ENCODE measurements around the gene SPATS2.
"Not testable (repeated sequence)": the region's sequence is repeated elsewhere in the genome, so short reads cannot be mapped to it uniquely, and the experiment has no call there.

SPATS2 gene

GRCh38 chr12:49348781-49349180, 18.5 kb upstream of the SPATS2 start:
- in situ Hi-C loops (cut with MboI; ENCODE audit: low sequenced_read_pairs), result loop anchor here (10.0 kb wide), 1 partner anchor 64 kb away; no protein-coding TSS in a partner anchor

GRCh38 chr12:49349266-49349665, 18.0 kb upstream of the SPATS2 start:
- in situ Hi-C loops (cut with MboI; ENCODE audit: low sequenced_read_pairs), result loop anchor here (10.0 kb wide), 1 partner anchor 64 kb away; no protein-coding TSS in a partner anchor

- in situ Hi-C loops (cut with MboI; ENCODE audit: low sequenced_read_pairs), result no loop called here
Measured at GRCh38 chr12:49352351-49352750, 14.9 kb upstream of the SPATS2 start.

GRCh38 chr12:49355913-49356312, 11.3 kb upstream of the SPATS2 start:
- in situ Hi-C loops (cut with MboI; ENCODE audit: low sequenced_read_pairs), result no loop called here

- in situ Hi-C loops (cut with MboI; ENCODE audit: low sequenced_read_pairs), result no loop called here
Measured at GRCh38 chr12:49357103-49357678, 10.1 kb upstream of the SPATS2 start.

GRCh38 chr12:49358483-49359141, 8.7 kb upstream of the SPATS2 start:
- in situ Hi-C loops (cut with MboI; ENCODE audit: low sequenced_read_pairs), result no loop called here

GRCh38 chr12:49359671-49360070, 7.6 kb upstream of the SPATS2 start:
- in situ Hi-C loops (cut with MboI; ENCODE audit: low sequenced_read_pairs), result loop anchor here (10.0 kb wide), 1 partner anchor 145 kb away; no protein-coding TSS in a partner anchor

- in situ Hi-C loops (cut with MboI; ENCODE audit: low sequenced_read_pairs), result loop anchor here (10.0 kb wide), 1 partner anchor 143 kb away; no protein-coding TSS in a partner anchor
Measured at GRCh38 chr12:49362077-49362476, 5.2 kb upstream of the SPATS2 start.

GRCh38 chr12:49364989-49365388, 2.3 kb upstream of the SPATS2 start:
- in situ Hi-C loops (cut with MboI; ENCODE audit: low sequenced_read_pairs), result loop anchor here (10.0 kb wide), 1 partner anchor 140 kb away; no protein-coding TSS in a partner anchor

- in situ Hi-C loops (cut with MboI; ENCODE audit: low sequenced_read_pairs), result loop anchor here (10.0 kb wide), 1 partner anchor 139 kb away; no protein-coding TSS in a partner anchor
Measured at GRCh38 chr12:49365542-49365941, 1.7 kb upstream of the SPATS2 start.

GRCh38 chr12:49366096-49366651, 1.1 kb upstream of the SPATS2 start:
- in situ Hi-C loops (cut with MboI; ENCODE audit: low sequenced_read_pairs), result loop anchor here (10.0 kb wide), 1 partner anchor 139 kb away; no protein-coding TSS in a partner anchor

GRCh38 chr12:49366652-49367380, 446 bp upstream of the SPATS2 start:
- in situ Hi-C loops (cut with MboI; ENCODE audit: low sequenced_read_pairs), result loop anchor here (10.0 kb wide), 1 partner anchor 138 kb away; no protein-coding TSS in a partner anchor

- in situ Hi-C loops (cut with MboI; ENCODE audit: low sequenced_read_pairs), result loop anchor here (10.0 kb wide), 1 partner anchor 137 kb away; no protein-coding TSS in a partner anchor
Measured at GRCh38 chr12:49368240-49368600, 958 bp downstream of the SPATS2 start.

GRCh38 chr12:49369411-49370145, 2.3 kb downstream of the SPATS2 start:
- in situ Hi-C loops (cut with MboI; ENCODE audit: low sequenced_read_pairs), result loop anchor here (10.0 kb wide), 1 partner anchor 135 kb away; no protein-coding TSS in a partner anchor

- in situ Hi-C loops (cut with MboI; ENCODE audit: low sequenced_read_pairs), result no loop called here
Measured at GRCh38 chr12:49370539-49370938, 3.3 kb downstream of the SPATS2 start.

GRCh38 chr12:49375406-49375805, 8.1 kb downstream of the SPATS2 start:
- in situ Hi-C loops (cut with MboI; ENCODE audit: low sequenced_read_pairs), result no loop called here

GRCh38 chr12:49377386-49377785, 10.1 kb downstream of the SPATS2 start:
- in situ Hi-C loops (cut with MboI; ENCODE audit: low sequenced_read_pairs), result no loop called here

- in situ Hi-C loops (cut with MboI; ENCODE audit: low sequenced_read_pairs), result not testable (repeated sequence)
Measured at GRCh38 chr12:49380184-49380583, 12.9 kb downstream of the SPATS2 start.

GRCh38 chr12:49388682-49389386, 21.6 kb downstream of the SPATS2 start:
- in situ Hi-C loops (cut with MboI; ENCODE audit: low sequenced_read_pairs), result no loop called here

- in situ Hi-C loops (cut with MboI; ENCODE audit: low sequenced_read_pairs), result no loop called here
Measured at GRCh38 chr12:49389387-49389703, 22.1 kb downstream of the SPATS2 start.

Measured in HL-60/S4 treated with phorbol 12-myristate 13-acetate at 8.2 ng/mL for 4 days and 3 days (cell line).